HepG2 (cell line): ENCODE measurements around the gene RCE1.

Experiments
- HOXA7 ChIP-seq: sonication (generic); formaldehyde crosslinking; IDR thresholded peaks from 2 replicates; pipeline ENCODE4 v1.8.1; 2022; ENCODE audit warnings: mild to moderate bottlenecking, missing genetic modification reagents, moderate library complexity
- HOXD1 ChIP-seq: sonication (generic); formaldehyde crosslinking; IDR thresholded peaks from 2 replicates; pipeline ENCODE4 v1.5.0; 2020; ENCODE audit warnings: missing genetic modification reagents
- JUND ChIP-seq: sonication (generic); formaldehyde crosslinking; IDR thresholded peaks from 2 replicates; pipeline ENCODE4 v1.8.0; 2022; ENCODE audit warnings: mild to moderate bottlenecking, missing genetic modification reagents
- KDM5A ChIP-seq: fragments of 200-600 bp; sonication (generic); IDR thresholded peaks from 2 replicates; pipeline ENCODE4 v1.7.0; 2018; ENCODE audit warnings: antibody characterized with exemption, mild to moderate bottlenecking, low read length, borderline replicate concordance
- TF ChIP-seq, protein P1 (sequence below): sonication (generic); formaldehyde crosslinking; IDR thresholded peaks from 2 replicates; pipeline ENCODE4 v1.8.1; 2023; ENCODE audit warnings: missing genetic modification reagents, inconsistent platforms, borderline replicate concordance

GRCh38 chr11:66834943-66835342 is 8.3 kb upstream of the RCE1 start:
- TF ChIP-seq JUND (no peak), HOXA7 (CRISPR knock-in tag) (no peak), HOXD1 (CRISPR knock-in tag) (no peak), KDM5A (no peak)
- TF ChIP-seq, protein P1, sequence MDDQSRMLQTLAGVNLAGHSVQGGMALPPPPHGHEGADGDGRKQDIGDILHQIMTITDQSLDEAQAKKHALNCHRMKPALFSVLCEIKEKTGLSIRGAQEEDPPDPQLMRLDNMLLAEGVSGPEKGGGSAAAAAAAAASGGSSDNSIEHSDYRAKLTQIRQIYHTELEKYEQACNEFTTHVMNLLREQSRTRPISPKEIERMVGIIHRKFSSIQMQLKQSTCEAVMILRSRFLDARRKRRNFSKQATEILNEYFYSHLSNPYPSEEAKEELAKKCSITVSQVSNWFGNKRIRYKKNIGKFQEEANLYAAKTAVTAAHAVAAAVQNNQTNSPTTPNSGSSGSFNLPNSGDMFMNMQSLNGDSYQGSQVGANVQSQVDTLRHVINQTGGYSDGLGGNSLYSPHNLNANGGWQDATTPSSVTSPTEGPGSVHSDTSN, result no peak
